HepG2 (cell line): ENCODE measurements around the gene DHRS13. TPM values are rescaled to one million over a fixed set of nuclear protein-coding genes. Genes with fewer than 3 reads are reported as not detected.
A peak's percentile ranks its signal among the peaks of the same experiment; 100 is the strongest.

ENCODE experiments used
- ATAC-seq: fragments of 200-7000 bp; cut with Tn5 transposase; 3 replicates; pipeline ENCODE4 v1.9.1; 2020; ENCODE audit warnings: mild to moderate bottlenecking, moderate library complexity
- BruUV-seq: library from RNA; stranded (reverse); fragments of 400-500 nt; replicated peaks from 2 replicates; lab custom pipeline; 2021; lab: Mats Ljungman, UMichigan
- CTCF ChIA-PET: fragments of 300-600 bp; formaldehyde crosslinking; extraction: SDS; loops from one replicate; lab custom pipeline; 2021; ENCODE audit warnings: low total read pairs, inconsistent platforms, low intra/inter-chr PET ratio; lab: Yijun Ruan, JAX
- POLR2A ChIA-PET: fragments of 350-600 bp; sonication (Branson Sonifier 250); formaldehyde crosslinking; loops from one replicate; lab custom pipeline; 2020; ENCODE audit warnings: antibody characterized with exemption, inconsistent platforms; lab: Yijun Ruan, JAX
- DNase-seq: peaks from one replicate; pipeline ENCODE4 v3.0.0-alpha.2; 2015; ENCODE audit warnings: low spot score
- FAIRE-seq: peaks from 3 replicates; lab custom pipeline; 2011; peaks lifted over from hg19 to GRCh38; lab: Jason Lieb, UNC
- H2AFZ ChIP-seq: one replicate; pipeline ENCODE4 v1.6.1; 2011; ENCODE audit warnings: low read length, inconsistent platforms
- H3K27ac ChIP-seq: fragments of 300-600 bp; 3 replicates; pipeline ENCODE4 v1.8.0; 2011; ENCODE audit warnings: mixed run types, mild to moderate bottlenecking, mixed read lengths, low read length, inconsistent platforms; ENCODE audit not compliant: insufficient read depth; ENCODE audit errors: extremely low read length
- H3K27me3 ChIP-seq, 2 experiments: fragments of 200-600 bp in 1 of 2; 2 replicates in 1 of 2; 3 replicates in 1 of 2; pipeline versions ENCODE4 v1.6.0 to v1.8.0; 2011; ENCODE audit warnings: low read length in 2 of 2, mild to moderate bottlenecking in 2 of 2, moderate library complexity in 2 of 2, inconsistent platforms in 1 of 2; ENCODE audit not compliant: insufficient read depth in 2 of 2, control insufficient read depth in 1 of 2
- H3K36me3 ChIP-seq, 2 experiments: fragments of 200-600 bp in 1 of 2; replicated peaks in 1 of 2; 2 replicates in 1 of 2; 3 replicates in 1 of 2; pipeline versions ENCODE4 v1.5.1 to v1.8.0; 2011; ENCODE audit warnings: low read length in 2 of 2, inconsistent platforms in 1 of 2; ENCODE audit not compliant: insufficient read depth in 2 of 2, control insufficient read depth in 1 of 2
- H3K4me1 ChIP-seq: 2 replicates; pipeline ENCODE4 v1.5.1; 2012; ENCODE audit warnings: low read length, inconsistent platforms; ENCODE audit not compliant: insufficient read depth
- H3K4me2 ChIP-seq: 2 replicates; pipeline ENCODE4 v1.6.0; 2011; ENCODE audit warnings: low read depth, low read length, inconsistent platforms
- H3K4me3 ChIP-seq, 3 experiments: fragments of 200-600 bp in 1 of 3; sonication (generic), shearing (Covaris generic) in 1 of 3; replicated peaks in 1 of 3; 2 replicates each; pipeline ENCODE4 v1.5.1; 2011 to 2016; ENCODE audit warnings: low read length in 3 of 3, inconsistent platforms in 2 of 3, low read depth in 2 of 3, mild to moderate bottlenecking in 2 of 3, control low read depth in 1 of 3, mixed read lengths in 1 of 3; ENCODE audit not compliant: insufficient read depth in 1 of 3
- H3K79me2 ChIP-seq: one replicate; pipeline ENCODE4 v1.6.1; 2011; ENCODE audit warnings: low read length, inconsistent platforms; ENCODE audit not compliant: insufficient read depth
- H3K9ac ChIP-seq: 2 replicates; pipeline ENCODE4 v1.6.0; 2011; ENCODE audit warnings: mild to moderate bottlenecking, low read depth, low read length, inconsistent platforms; ENCODE audit not compliant: insufficient read depth
- H3K9me3 ChIP-seq: 2 replicates; pipeline ENCODE4 v1.5.1; 2012; ENCODE audit warnings: mild to moderate bottlenecking, low read length
- H4K20me1 ChIP-seq: 2 replicates; pipeline ENCODE4 v1.6.0; 2011; ENCODE audit warnings: inconsistent platforms, mild to moderate bottlenecking, low read length, moderate library complexity; ENCODE audit not compliant: insufficient read depth
- AKAP8 ChIP-seq: sonication (generic); formaldehyde crosslinking; IDR thresholded peaks from 2 replicates; pipeline ENCODE4 v1.5.1; 2020; ENCODE audit warnings: mild to moderate bottlenecking, missing genetic modification reagents
- ARNTL ChIP-seq: sonication (generic); formaldehyde crosslinking; IDR thresholded peaks from 2 replicates; pipeline ENCODE4 v1.4.0; 2020; ENCODE audit warnings: mild to moderate bottlenecking, missing genetic modification reagents
- ATF2 ChIP-seq: sonication (generic); formaldehyde crosslinking; IDR thresholded peaks from 2 replicates; pipeline ENCODE4 v1.4.0; 2020; ENCODE audit warnings: missing genetic modification reagents
- CAMTA2 ChIP-seq: sonication (generic); formaldehyde crosslinking; IDR thresholded peaks from 2 replicates; pipeline ENCODE4 v1.4.0; 2020; ENCODE audit warnings: mild to moderate bottlenecking, missing genetic modification reagents, borderline replicate concordance
- HNRNPL ChIP-seq: fragments of 200-400 bp; formaldehyde crosslinking; IDR thresholded peaks from 2 replicates; pipeline ENCODE4 v1.6.1; 2017; ENCODE audit warnings: mild to moderate bottlenecking, low read depth, low read length
- JUND ChIP-seq: sonication (generic); formaldehyde crosslinking; IDR thresholded peaks from 2 replicates; pipeline ENCODE4 v1.8.0; 2022; ENCODE audit warnings: mild to moderate bottlenecking, missing genetic modification reagents
- NFAT5 ChIP-seq: sonication (generic); formaldehyde crosslinking; IDR thresholded peaks from 2 replicates; pipeline ENCODE4 v1.4.0; 2020; ENCODE audit warnings: missing genetic modification reagents
- NFKBIZ ChIP-seq: IDR thresholded peaks from 2 replicates; pipeline ENCODE4 v1.6.1; 2018; ENCODE audit warnings: missing genetic modification reagents, missing compliant biosample characterization
- SKI ChIP-seq: fragments of 450-650 bp; IDR thresholded peaks from one replicate; pipeline ENCODE4 v1.6.1; 2018; ENCODE audit warnings: mild to moderate bottlenecking; ENCODE audit not compliant: partially characterized antibody
- SOX13 ChIP-seq, 3 experiments: fragments of 450-650 bp in 1 of 3; sonication (generic) in 1 of 3; formaldehyde crosslinking in 1 of 3; IDR thresholded peaks in 2 of 3; conservative IDR thresholded peaks in 1 of 3; 2 replicates each; pipeline versions ENCODE4 v1.5.0 to v1.6.1; 2016 to 2020; ENCODE audit warnings: antibody characterized with exemption in 1 of 3, mild to moderate bottlenecking in 1 of 3, missing compliant biosample characterization in 1 of 3, missing genetic modification reagents in 1 of 3, moderate library complexity in 1 of 3
- TBL1XR1 ChIP-seq: fragments of 150-350 bp; IDR thresholded peaks from 2 replicates; pipeline ENCODE4 v1.6.1; 2014; ENCODE audit warnings: borderline replicate concordance, low read length; ENCODE audit not compliant: partially characterized antibody
- TBX3 ChIP-seq: fragments of 450-650 bp; IDR thresholded peaks from 2 replicates; pipeline ENCODE4 v1.6.1; 2017; ENCODE audit warnings: antibody characterized with exemption, mild to moderate bottlenecking, inconsistent platforms, borderline replicate concordance
- TCF7L2 ChIP-seq: IDR thresholded peaks from 2 replicates; pipeline ENCODE4 v1.6.1; 2011; ENCODE audit warnings: mild to moderate bottlenecking, low read depth, low read length, moderate library complexity
- ZFP36L2 ChIP-seq: sonication (generic); formaldehyde crosslinking; IDR thresholded peaks from 2 replicates; pipeline ENCODE4 v1.4.0; 2020; ENCODE audit warnings: missing genetic modification reagents
- ZNF530 ChIP-seq: sonication (generic); formaldehyde crosslinking; IDR thresholded peaks from 2 replicates; pipeline ENCODE4 v1.5.0; 2020; ENCODE audit warnings: low read depth, mild to moderate bottlenecking, missing genetic modification reagents
- ZNF746 ChIP-seq: sonication (generic); formaldehyde crosslinking; IDR thresholded peaks from 2 replicates; pipeline ENCODE4 v1.8.0; 2022; ENCODE audit warnings: mild to moderate bottlenecking, missing genetic modification reagents
- WGBS: methylation state at CpG from one replicate; pipeline ENCODE4 v1.1.6; 2017; ENCODE audit warnings: low lambda C conversion rate; 5-methylcytosine and 5-hydroxymethylcytosine counted together
- in situ Hi-C: cut with HindIII; loops from 2 replicates; pipeline ENCODE4 v1.10.0; 2017; ENCODE audit warnings: low pct_unique_long_range_greater_than_20kb; ENCODE audit not compliant: extremely low pct_ligation_motif_present
- intact Hi-C: fragments of 100-400 bp; cut with micrococcal nuclease; formaldehyde crosslinking; loops from one replicate; pipeline ENCODE4 v1.10.0; 2022; ENCODE audit not compliant: unreplicated experiment
- polyA plus RNA-seq, 8 experiments: library from polyadenylated mRNA; depleted of rRNA in 3 of 8; stranded (reverse) in 7 of 8; unstranded in 1 of 8; fragments of >200 nt; fragmentation: Illumina TruSeq in 4 of 8; extraction: Trizol in 4 of 8; gene quantifications; 2 replicates each; pipeline versions ENCODE4 v1.2.1 to v1.2.3, GENCODE V29; 2011 to 2016; ENCODE audit warnings: low read depth in 4 of 8, missing spikeins in 1 of 8, mixed read lengths in 1 of 8; ENCODE audit not compliant: insufficient read depth in 1 of 8
- total RNA-seq, 5 experiments: library from RNA; depleted of rRNA; stranded (reverse); fragments of >200 nt; fragmentation: Illumina TruSeq; extraction: Trizol; gene quantifications; 2 replicates each; pipeline ENCODE4 v1.2.3, GENCODE V29; 2016; ENCODE audit warnings: low read depth in 1 of 5
- TF ChIP-seq, protein P1 (sequence below): sonication (generic); formaldehyde crosslinking; IDR thresholded peaks from 2 replicates; pipeline ENCODE4 v1.4.0; 2020; ENCODE audit warnings: missing genetic modification reagents

The DHRS13 gene
- total and polyA plus RNA-seq, 2 of the 13 experiments (the other 11 are each of a cell fraction or from before 2014, with no cell fraction given), result 11.8 to 12.6 TPM

GRCh38 chr17:28900986-28901726, 1.7 kb downstream of the DHRS13 start:
- no peak overlapping the region for H2AFZ ChIP-seq
- no peaks in the 10 kb centered on the region for H3K9me3 ChIP-seq
- peak overlapping the region; percentile 95 for H3K4me2 ChIP-seq
- peaks cover 36% of the 10 kb centered on the region for H3K4me1 ChIP-seq
- no peak overlapping the region for H3K27ac ChIP-seq
- WGBS, result 91% methylated on average over 12 of the region's 24 CpGs
- ChIA-PET CTCF (interaction anchor here (3.6 kb wide), 1 partner anchor 15 kb away, joined by 36 read pairs; no protein-coding TSS in a partner anchor), POLR2A (interaction anchor here (0.9 to 2.3 kb wide), 10 partner anchors 9 to 181 kb away, joined by 3 to 7 read pairs (median 5); partner anchors contain the start of genes FAM222B, PHF12 and RPL23A)
- intact Hi-C loops, result no loop called here
- FAIRE-seq, result peak; percentile 21
- peaks cover 1 to 10% of the 10 kb centered on the region in 2 experiments; a peak in 1 of 5 replicates for H3K36me3 ChIP-seq
- peak overlapping the region; percentile 63 to 89 (median 85) for H3K4me3 ChIP-seq
- in situ Hi-C loops, result no loop called here
- DNase-seq, result peak; percentile 48
- ATAC-seq, result peak; percentile 17
- peaks cover 15% of the 10 kb centered on the region for H3K79me2 ChIP-seq
- H3K9ac ChIP-seq, result peak overlapping the region; percentile 81
- no TSS peak for BruUV-seq
- H3K27me3 ChIP-seq, result no peaks in the 10 kb centered on the region; a peak in 1 of 5 replicates
- H4K20me1 ChIP-seq, result no peaks in the 10 kb centered on the region; the same call in 1 of the 2 replicates
- TF ChIP-seq TBX3 (no peak), SOX13 (IDR thresholded peaks at IDR 0.05) (no peak), SOX13 (CRISPR knock-in tag; conservative IDR thresholded peaks at IDR 0.05 in 1 of 2, IDR thresholded peaks at IDR 0.05 in 1 of 2) (peak in 1 of 2 experiments; percentile 50; a peak in 1 of 4 replicates), JUND (CRISPR knock-in tag) (peak; percentile 88), TBL1XR1 (peak; percentile 42), TCF7L2 (no peak), ZNF530 (CRISPR knock-in tag) (no peak), CAMTA2 (CRISPR knock-in tag) (no peak), NFKBIZ (CRISPR knock-in tag) (no peak), ZFP36L2 (CRISPR knock-in tag) (no peak), ZNF746 (CRISPR knock-in tag) (no peak), NFAT5 (CRISPR knock-in tag) (no peak), AKAP8 (CRISPR knock-in tag) (no peak), HNRNPL (no peak), ATF2 (peak; percentile 92), ARNTL (CRISPR knock-in tag) (no peak), SKI (peak; percentile 68)
- TF ChIP-seq, protein P1, sequence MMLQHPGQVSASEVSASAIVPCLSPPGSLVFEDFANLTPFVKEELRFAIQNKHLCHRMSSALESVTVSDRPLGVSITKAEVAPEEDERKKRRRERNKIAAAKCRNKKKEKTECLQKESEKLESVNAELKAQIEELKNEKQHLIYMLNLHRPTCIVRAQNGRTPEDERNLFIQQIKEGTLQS (CRISPR knock-in tag), result peak; percentile 92
